Subcutaneous abdominal adipose tissue (tissue), 5 donors: Measurements from ENCODE around the gene NBPF15.
A peak's percentile ranks its signal among the peaks of the same experiment; 100 is the strongest.
"Not testable (repeated sequence)": the region's sequence is repeated elsewhere in the genome, so short reads cannot be mapped to it uniquely, and the experiment has no call there.

ENCODE experiments used
- H3K27ac ChIP-seq: one replicate; pipeline ENCODE4 v1.7.0; 2013; ENCODE audit warnings: low read depth, mild to moderate bottlenecking, inconsistent platforms, low read length, moderate library complexity
- H3K27me3 ChIP-seq, 5 donors: one replicate each; pipeline ENCODE4 v1.7.0; 2013; ENCODE audit warnings: low read length in 5 of 5, inconsistent platforms in 1 of 5; ENCODE audit not compliant: control insufficient read depth in 5 of 5, insufficient read depth in 4 of 5
- H3K36me3 ChIP-seq, 5 donors: one replicate each; pipeline ENCODE4 v1.7.0; 2013; ENCODE audit warnings: low read length in 5 of 5; ENCODE audit not compliant: control insufficient read depth in 5 of 5, insufficient read depth in 5 of 5
- H3K4me1 ChIP-seq, 5 donors: one replicate each; pipeline ENCODE4 v1.7.0; 2013; ENCODE audit warnings: low read length in 5 of 5, mild to moderate bottlenecking in 3 of 5, moderate library complexity in 1 of 5; ENCODE audit not compliant: control insufficient read depth in 5 of 5, insufficient read depth in 5 of 5
- H3K4me3 ChIP-seq, 5 donors: one replicate each; pipeline ENCODE4 v1.7.0; 2013; ENCODE audit warnings: low read length in 5 of 5, low read depth in 1 of 5
- H3K9ac ChIP-seq, 5 donors: one replicate each; pipeline ENCODE4 v1.7.0; 2013; ENCODE audit warnings: low read length in 5 of 5, mild to moderate bottlenecking in 4 of 5, moderate library complexity in 3 of 5
- H3K9me3 ChIP-seq, 5 donors: one replicate each; pipeline ENCODE4 v1.7.0; 2013; ENCODE audit warnings: low read length in 5 of 5; ENCODE audit not compliant: control insufficient read depth in 5 of 5
- donor health status: healthy.
- donor health status: healthy.
- donor health status: healthy.
- donor health status: healthy.
- donor health status: healthy.

NBPF15 gene

GRCh38 chr1:144461136-144461759, at the start of gene NBPF15:
Gene NBPF15, minus strand, starts transcription at chr1:144461669. Its CDS starts 21,666 bp downstream, at chr1:144440003.
- peak within 1 kb of the TSS in 4 of 5 donors; percentile 48 to 73 (median 66) for H3K4me3 ChIP-seq
- H3K36me3 ChIP-seq, H3K9me3 ChIP-seq, H3K27me3 ChIP-seq, H3K4me1 ChIP-seq, H3K27ac ChIP-seq: not testable (repeated sequence)
- H3K9ac ChIP-seq: peak within 1 kb of the TSS in 2 of 5 donors; percentile 11 to 41

- not testable (repeated sequence) for H3K4me3 ChIP-seq, H3K36me3 ChIP-seq, H3K9ac ChIP-seq, H3K27me3 ChIP-seq, H3K27ac ChIP-seq, H3K4me1 ChIP-seq, H3K9me3 ChIP-seq
Measured at GRCh38 chr1:144496429-144496828, 35.0 kb upstream of the NBPF15 start.

- not testable (repeated sequence) for H3K4me3 ChIP-seq, H3K27ac ChIP-seq, H3K4me1 ChIP-seq, H3K9ac ChIP-seq, H3K36me3 ChIP-seq, H3K9me3 ChIP-seq, H3K27me3 ChIP-seq
Measured at GRCh38 chr1:144494130-144494529, 32.7 kb upstream of the NBPF15 start.

GRCh38 chr1:144490394-144490793, 28.9 kb upstream of the NBPF15 start:
- H3K9me3 ChIP-seq, H3K4me1 ChIP-seq, H3K27me3 ChIP-seq, H3K27ac ChIP-seq, H3K36me3 ChIP-seq, H3K9ac ChIP-seq, H3K4me3 ChIP-seq: not testable (repeated sequence)

GRCh38 chr1:144487002-144487401, 25.5 kb upstream of the NBPF15 start:
- H3K27me3 ChIP-seq, H3K4me1 ChIP-seq, H3K9me3 ChIP-seq, H3K36me3 ChIP-seq, H3K27ac ChIP-seq, H3K4me3 ChIP-seq, H3K9ac ChIP-seq: not testable (repeated sequence)

GRCh38 chr1:144485048-144485993, 23.9 kb upstream of the NBPF15 start:
- H3K27me3 ChIP-seq, H3K36me3 ChIP-seq, H3K27ac ChIP-seq, H3K9me3 ChIP-seq, H3K4me3 ChIP-seq, H3K4me1 ChIP-seq, H3K9ac ChIP-seq: not testable (repeated sequence)

GRCh38 chr1:144473897-144474296, 12.4 kb upstream of the NBPF15 start:
- H3K9me3 ChIP-seq, H3K4me1 ChIP-seq, H3K4me3 ChIP-seq, H3K9ac ChIP-seq, H3K27ac ChIP-seq, H3K27me3 ChIP-seq, H3K36me3 ChIP-seq: not testable (repeated sequence)

- not testable (repeated sequence) for H3K27ac ChIP-seq, H3K4me3 ChIP-seq, H3K4me1 ChIP-seq, H3K9ac ChIP-seq, H3K9me3 ChIP-seq, H3K36me3 ChIP-seq, H3K27me3 ChIP-seq
Measured at GRCh38 chr1:144471434-144471833, 10.0 kb upstream of the NBPF15 start.

- not testable (repeated sequence) for H3K9me3 ChIP-seq, H3K4me1 ChIP-seq
- peak overlapping the region in 1 of 5 donors; percentile 73 for H3K4me3 ChIP-seq
Measured at GRCh38 chr1:144461778-144462177, 309 bp upstream of the NBPF15 start.

GRCh38 chr1:144460686-144461085, 783 bp downstream of the NBPF15 start:
- not testable (repeated sequence) for H3K9ac ChIP-seq, H3K36me3 ChIP-seq, H3K27ac ChIP-seq, H3K4me1 ChIP-seq, H3K9me3 ChIP-seq, H3K27me3 ChIP-seq
- peak overlapping the region in 4 of 5 donors; percentile 48 to 73 (median 66) for H3K4me3 ChIP-seq

More at GRCh38 chr1:144461778-144462177, 309 bp upstream of the NBPF15 start:
- H3K36me3 ChIP-seq, H3K27me3 ChIP-seq, H3K9ac ChIP-seq, H3K27ac ChIP-seq: not testable (repeated sequence)
